Activated gamma-delta T cell treated with anti-CD3 and anti-CD28 coated beads, Interleukin-2, amount 50 U/mL, for 16 hours (primary cell): ENCODE results near the gene CHSY1.

ENCODE experiments used
- DNase-seq: peaks from one replicate; pipeline ENCODE4 v3.0.0-alpha.2; 2020; ENCODE audit warnings: low read depth

The CHSY1 gene

DNA sequence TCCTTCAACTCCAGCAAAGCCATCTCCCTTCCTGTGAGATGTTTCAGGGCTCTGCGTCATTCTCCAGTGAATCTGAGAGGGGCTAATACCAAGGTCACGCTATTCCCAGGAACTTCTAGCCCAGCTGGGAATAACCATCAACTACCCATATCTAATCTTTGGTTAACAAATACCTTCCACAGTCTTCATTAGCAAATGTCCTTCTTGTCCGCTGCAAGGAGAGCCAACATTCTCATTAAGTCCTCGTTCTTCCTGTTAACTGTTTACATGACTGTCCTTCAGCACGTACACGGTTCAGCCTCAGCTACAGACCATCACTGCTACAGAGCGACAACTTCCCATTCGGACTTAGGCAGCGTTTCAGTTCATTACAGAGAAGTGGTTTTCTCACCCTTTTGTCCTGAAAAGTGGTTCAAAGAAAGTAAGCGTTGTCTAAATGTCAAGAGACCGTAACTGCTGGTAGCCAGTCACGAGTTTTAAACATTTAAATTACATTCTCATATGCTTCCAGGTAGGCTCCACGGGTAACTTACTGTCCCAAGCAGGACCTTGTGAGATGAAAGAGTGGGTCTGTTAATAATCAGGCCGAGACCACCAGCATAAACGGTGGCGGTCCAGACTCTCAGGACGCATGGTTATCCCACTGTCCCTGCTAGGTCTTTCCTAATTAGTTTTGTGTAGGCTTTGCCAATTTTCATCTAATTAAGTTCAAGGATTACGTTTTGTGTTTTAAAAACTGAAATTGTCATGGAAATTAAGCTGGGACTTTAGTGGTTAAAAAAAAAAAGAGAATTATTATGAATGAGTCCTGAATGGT is 63.8 kb downstream of the CHSY1 start:
- no peak for DNase-seq

DNA sequence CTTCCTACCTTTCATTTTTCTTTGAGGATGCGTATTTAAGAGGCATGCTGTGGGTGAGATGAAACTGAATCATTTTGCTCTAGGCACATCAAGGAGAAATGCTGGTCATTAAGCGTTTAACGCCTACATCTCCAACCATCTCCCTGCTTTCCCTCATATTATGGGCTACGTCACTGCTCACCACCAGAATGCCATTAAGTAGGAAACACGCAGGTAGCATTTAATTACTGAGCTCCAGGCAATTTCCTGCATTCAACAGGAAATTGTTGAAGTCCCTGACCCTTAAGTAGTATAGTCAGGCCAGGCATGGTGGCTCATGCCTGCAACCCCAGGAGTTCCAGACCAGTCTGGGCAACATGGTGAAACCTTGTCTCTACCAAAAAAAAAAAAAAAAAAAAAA is 66.1 kb downstream of the CHSY1 start:
- DNase-seq = no peak

DNA sequence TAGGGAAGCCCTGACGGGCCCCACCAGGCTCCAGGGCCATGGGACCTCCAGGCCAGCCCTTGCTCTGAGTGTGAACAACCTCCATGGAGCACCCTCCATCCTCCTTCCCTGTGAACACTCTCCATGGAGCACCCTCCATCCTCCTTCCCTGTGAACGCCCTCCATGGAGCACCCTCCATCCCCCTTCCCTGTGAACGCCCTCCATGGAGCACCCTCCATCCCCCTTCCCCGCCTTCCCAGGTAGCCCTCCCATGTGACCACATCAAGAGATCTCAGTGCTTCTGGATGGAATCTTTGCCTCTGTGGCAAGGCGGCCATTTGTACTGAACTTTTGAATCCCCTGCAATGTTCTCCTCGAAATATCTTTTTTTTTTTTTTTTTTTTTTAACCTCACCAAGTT is 66.5 kb downstream of the CHSY1 start:
- no peak for DNase-seq

GRCh38 chr15:101184830-101185229 is 67.0 kb downstream of the CHSY1 start:
- no peak for DNase-seq

- no peak for DNase-seq
Observed at GRCh38 chr15:101183931-101184305, 67.9 kb downstream of the CHSY1 start.

DNA sequence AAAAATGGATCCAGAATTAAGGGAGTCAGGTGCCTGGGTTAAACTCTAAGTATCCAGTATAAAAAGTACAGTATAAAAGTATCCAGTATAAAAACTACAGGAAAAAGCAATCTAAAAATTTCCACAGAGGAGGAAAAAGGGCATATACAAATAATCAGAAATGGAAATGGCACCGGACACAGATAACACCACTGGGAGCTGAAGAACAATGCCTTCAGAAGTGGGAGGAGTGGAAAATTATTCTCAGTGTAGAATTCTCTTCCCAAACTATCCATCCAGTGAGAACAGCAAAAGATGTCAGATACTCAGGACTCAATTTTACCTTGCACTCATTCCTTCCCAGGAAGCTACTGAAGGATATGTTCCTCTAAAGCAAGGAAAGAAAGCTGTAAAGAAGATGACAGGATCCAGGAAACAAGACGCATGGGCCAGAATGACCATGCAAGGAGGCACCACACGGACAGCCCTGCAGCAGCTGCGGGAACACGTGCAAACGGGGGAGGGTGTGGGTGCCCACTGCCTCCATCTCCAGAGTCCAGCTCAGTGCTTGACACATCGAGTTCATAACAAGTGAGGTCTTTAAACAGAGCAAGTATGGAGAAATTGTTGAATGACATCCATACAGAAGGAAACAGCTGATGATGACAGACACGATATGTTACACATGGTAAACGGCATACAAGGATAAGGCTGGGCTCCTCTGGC is 68.5 kb downstream of the CHSY1 start:
- no peak for DNase-seq

- DNase-seq = no peak
Observed at GRCh38 chr15:101182215-101182614, 69.6 kb downstream of the CHSY1 start.

- DNase-seq = no peak
Observed at GRCh38 chr15:101181349-101181748, 70.5 kb downstream of the CHSY1 start.

- no peak for DNase-seq
Observed at GRCh38 chr15:101180620-101181307, 71.1 kb downstream of the CHSY1 start.

DNA sequence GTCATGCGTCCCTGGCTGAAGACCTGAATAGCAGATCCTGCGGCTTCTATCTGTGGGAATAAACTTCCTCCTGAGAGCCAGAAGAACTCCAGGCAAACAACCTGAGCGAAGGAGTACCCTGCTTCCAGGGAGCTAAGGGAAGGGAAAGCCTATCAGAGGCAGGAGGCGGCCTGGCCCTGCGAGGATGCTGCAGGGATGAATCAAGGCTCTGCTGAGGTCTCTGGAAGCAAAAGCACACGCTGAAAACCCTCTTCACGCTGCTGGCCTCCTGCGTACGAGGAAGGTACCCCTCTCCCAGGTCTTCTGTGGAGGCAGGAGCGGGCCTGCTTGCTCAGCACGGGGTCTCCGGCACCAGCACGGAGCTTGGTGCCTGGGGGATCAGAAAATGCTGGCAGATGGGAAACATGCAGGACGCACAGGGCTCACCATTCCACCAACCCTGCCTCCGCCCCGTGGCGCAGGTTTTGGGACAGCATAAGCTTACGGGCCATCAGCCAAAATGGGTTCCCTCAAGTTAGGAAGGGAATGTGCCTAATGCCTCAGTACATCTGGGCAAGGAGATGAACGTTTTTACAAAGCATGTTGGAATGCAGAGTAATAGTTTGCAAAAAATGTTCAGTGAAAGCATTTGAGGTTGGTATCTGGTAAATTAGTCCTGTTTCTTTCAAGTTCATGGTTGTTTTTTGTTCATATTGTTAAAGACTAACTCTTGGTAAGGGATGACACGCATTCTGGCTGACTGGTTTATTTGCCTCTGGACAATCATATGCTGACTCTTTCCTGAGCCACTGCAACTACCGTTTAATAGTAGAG is 72.3 kb downstream of the CHSY1 start:
- no peak for DNase-seq

GRCh38 chr15:101178931-101179330 is 72.9 kb downstream of the CHSY1 start:
- no peak for DNase-seq

GRCh38 chr15:101178479-101178878 is 73.4 kb downstream of the CHSY1 start:
- DNase-seq = no peak

- DNase-seq = no peak
Observed at GRCh38 chr15:101177866-101178265, 74.0 kb downstream of the CHSY1 start.

- DNase-seq = no peak
Observed at GRCh38 chr15:101176625-101177024, 75.2 kb downstream of the CHSY1 start.

DNA sequence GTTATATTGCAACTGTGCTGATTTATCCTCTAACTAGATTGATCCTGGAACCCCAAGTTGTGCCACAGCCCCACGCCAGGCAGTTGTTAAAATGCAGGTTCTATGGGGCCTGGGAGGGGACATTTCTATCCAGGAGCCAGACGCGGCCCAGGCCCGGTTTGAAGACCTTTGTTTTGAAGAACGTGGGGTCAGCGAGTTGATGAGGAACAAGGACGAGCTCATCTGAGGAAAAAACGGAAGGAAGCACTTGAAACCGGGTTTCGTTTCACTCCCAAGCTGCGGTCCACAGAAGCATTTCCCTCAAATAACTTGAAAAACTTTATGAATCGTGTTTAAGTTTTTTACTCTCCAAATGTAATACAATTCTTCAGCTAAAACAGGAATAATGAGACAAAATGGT is 76.4 kb downstream of the CHSY1 start:
- DNase-seq = no peak

- no peak for DNase-seq
Observed at GRCh38 chr15:101174152-101174920, 77.5 kb downstream of the CHSY1 start.

DNA sequence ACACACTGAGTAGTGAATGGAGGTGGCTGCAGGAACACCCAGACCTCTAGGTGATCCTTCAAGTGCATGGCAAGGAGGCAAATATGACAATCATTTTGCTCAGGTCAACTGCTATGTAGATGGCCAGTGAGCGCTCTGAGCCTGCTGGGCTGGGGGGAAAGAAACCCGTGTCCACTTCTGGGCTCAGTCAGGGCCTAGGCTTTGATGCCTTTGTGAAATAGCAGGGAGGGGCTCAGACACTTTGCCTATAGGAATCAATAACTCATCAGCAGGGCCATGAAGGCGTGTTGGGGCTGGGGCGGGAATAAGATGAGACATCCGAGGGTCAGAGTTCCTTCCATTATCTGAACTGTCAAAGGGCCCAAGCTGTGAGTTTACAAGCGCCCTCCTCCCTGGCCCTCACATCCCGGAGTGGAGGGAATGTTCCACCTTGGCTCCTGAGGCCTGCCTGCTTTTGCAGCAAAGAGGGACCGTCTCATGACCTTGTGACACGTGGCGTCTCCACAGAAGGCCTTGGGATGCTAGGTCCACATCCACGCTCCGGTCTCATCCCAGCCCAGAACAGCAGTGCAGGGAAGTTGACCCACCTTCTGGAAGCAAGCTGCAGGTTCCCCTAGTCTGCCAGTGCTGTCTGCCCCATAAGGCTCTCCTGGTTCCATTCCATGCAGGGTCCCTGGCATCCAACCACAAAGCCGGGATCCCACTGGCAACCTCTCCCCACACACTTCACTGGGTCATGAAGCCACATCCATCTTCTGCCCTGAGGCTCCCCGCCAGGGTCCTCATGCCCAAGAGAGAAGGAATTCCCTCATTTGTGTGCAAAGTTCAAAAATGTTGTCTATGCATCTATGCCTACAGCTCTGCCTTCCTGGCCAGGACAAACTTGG is 78.4 kb downstream of the CHSY1 start:
- DNase-seq = no peak

DNA sequence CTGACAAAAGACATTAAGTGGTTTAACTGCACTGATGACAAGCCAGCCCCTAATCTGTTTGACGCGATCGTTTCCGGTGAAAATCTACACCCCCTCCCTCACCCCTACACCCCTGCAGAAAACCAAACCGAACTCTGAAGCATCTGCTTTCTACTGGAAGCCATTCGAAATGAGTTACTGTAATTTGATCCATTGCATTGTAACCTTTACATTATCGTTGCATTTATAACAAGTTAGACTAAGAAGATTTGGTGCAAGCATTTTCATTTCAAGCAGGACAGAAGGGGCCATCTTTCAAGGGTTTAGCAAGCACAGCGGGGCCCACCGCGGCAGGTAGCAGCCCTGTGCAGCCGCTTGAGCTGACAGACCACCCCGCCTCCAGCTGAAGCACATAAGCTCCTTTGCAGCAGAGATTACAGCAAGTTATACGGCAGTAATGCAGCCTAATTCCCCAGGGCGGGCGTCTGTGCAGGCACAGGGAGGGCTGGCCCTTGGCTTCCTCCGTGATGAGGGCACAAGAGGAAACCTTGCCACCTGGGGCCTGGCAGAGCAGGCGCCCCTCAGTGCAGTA is 79.3 kb downstream of the CHSY1 start:
- DNase-seq = no peak

GRCh38 chr15:101171954-101172353 is 79.9 kb downstream of the CHSY1 start:
- DNase-seq = no peak
